Measurements from ENCODE around the gene MYCN.

The MYCN gene

DNA sequence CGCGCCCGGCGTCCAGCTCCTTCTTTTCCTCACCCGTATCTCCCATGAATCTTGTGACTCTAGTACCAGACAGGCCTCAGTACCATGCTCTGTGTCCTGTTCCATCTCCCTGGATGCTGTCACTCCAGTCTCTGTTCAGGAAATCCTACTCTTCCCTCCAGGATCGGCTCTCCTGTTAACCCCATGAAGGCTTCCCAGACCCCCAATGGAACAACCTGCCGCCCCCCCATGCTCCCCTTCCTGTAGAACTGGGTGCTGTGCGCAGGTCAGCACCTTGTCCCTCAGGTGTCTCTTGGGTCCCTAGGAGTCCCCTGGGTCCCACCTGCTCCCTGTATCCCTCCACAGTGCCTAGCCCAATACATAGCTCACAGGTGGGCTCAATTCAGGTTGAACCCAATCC is 41.3 kb downstream of the MYCN start:
- DNase-seq: no peak

DNA sequence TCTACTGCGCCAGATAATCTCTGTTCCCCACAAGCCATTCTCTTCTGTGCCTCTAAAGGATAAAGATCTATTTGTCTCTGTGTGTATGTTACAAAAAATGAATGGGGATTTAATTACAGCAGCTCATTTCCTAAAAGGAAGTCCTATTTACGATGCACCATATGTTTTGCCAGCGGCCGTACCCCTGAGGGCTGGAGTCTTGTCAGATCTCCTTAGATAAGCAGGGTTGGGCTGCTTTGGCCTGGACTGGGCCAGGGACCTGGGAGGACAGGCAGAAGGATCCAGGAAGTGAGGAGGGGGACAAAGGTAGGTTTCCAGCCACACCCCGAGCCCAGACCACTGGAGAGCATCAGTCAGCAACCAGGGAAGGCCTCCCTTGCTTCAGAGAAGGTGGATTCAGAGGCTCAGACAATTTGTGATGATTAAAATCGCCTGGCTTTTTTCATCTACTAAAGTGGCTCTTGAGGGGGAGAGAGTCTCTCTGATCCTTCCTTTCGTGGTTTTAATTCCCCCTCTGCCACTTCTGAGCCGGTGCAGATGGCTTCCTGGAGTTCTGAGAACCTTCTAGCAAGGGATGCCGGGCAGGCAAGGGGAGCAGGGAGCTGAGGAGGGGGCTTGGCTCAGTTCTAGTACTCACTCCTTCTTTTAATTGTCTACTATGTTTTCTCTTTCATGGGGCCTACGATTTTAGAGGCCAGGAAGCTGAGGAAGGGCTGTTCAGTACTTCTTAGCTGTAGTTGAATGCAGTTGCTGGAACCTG is 42.1 kb downstream of the MYCN start:
- DNase-seq: no peak

DNA sequence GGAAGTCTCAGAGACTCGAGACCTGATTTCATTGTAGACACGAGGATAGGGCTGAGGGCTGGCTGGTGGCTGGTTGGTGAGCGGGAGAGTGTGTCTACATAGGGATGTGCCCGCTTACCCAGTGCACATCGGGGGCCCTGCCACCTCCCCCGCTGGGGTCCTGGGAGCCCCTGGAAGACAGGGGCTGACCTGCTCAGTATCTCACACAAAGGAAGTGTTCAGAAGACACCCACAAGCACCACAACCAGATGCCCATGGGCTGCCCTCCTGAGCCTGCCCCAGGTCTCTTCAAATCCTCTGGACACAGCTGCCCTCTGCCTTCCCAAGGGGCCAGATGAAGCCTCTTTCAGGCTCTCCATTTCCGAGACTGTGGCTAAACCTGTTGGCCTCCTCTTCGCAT is 43.1 kb downstream of the MYCN start:
- no peak for DNase-seq

DNA sequence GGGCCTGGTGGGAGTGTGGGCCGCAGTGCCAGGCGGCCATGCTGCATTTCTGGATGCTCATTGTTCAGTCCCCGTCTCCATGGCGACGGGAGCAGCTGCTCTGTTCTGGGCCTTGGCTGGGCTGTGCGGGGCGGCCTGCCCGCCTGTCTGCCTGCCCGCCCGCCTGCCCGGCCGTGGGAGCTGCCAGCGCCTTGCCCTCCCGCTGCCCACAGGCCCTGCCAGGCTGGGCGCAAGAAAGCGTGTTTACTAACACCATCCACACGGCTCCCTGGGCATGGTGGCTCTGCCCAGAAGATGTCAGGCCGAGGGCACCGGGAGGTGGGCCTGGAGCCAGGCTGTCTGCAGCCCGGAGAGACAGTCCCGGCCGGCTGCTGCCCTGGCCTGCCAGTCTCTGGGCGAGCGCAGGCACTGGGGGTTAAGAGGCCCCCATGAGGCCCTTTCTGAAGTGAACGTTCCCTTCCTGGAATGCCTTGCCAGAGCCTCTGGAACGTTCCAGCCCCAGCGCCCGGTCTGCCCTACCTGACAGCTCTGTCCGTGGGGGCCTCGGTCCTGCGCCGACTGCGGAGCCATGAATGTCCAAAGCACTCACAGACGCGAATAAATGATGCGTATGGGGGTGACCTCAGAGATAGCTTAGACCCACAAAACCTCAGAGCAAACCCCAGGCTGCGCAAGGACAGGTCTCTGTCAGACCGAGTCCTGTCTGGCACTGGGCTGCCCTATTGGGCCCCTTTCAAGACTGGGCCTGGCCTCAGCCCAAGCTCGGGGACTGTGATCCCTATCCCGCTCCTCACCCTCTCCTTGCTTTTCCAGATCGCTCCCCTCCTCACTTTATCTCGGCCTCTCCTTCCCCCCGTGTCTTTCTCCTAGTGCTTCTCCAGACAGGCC is 44.3 kb downstream of the MYCN start:
- DNase-seq: no peak

DNA sequence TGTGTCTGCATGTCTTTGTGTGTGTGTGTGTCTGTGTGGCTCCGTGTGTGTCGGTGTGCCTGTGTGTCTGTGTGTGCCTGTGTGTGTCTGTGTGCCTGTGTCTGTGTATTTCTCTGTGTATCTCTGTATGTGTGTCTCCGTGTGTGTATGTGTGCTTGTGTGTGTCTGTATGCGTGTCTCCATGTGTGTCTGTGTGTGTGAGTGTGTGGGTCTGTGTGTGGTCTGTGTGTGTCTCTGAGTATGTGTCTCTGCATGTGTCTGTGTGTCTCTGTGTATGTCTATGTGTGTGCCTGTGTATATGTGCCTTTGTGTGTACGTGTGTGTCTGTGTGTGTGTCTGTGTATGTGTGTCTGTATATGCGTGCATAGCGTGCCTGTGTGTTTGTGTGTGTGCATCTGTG is 45.2 kb downstream of the MYCN start:
- DNase-seq: no peak

DNA sequence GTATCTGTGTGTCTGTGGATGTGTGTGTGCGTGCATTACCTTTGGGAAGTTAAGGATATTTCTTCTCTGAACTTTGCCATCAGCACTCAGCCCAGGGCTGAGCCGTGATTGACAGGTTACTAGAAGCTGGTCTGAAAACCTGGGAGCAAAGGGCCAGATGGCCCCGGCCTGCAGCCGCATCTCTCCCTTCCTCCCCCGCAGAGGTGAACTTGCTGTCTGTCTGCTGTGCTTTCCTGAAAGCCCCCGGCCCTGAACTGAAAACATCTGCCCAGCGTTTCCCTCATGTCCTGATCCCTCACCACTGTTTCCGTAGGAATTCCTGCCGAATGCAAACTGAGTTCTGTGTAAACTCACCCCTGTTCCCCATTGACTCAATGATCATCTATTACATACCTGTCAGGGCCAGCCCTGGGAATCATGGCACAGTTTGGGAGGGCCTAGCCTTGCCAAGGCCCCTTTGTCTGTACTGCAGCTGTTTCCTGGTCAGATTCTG is 45.8 kb downstream of the MYCN start:
- no peak for DNase-seq

DNA sequence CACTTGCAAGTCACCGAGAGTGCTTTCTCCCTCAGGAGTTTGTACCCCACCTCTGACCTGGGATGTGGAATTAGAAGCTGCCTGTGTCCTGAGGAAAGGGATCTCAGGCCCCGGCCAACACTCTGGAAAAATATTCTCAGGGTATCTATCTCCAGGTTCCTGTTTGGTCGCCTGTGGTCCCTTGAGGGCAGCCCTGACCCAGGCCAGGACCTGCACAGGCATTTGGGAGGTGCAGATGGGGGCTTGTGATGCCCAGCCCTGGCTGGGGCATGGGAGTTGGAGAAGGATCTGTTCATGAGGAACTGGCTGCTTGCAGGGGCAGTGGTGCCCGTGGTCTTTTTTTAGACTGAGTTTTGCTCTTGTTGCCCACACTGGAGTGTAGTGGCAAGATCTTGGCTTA is 46.3 kb downstream of the MYCN start:
- no peak for DNase-seq

DNA sequence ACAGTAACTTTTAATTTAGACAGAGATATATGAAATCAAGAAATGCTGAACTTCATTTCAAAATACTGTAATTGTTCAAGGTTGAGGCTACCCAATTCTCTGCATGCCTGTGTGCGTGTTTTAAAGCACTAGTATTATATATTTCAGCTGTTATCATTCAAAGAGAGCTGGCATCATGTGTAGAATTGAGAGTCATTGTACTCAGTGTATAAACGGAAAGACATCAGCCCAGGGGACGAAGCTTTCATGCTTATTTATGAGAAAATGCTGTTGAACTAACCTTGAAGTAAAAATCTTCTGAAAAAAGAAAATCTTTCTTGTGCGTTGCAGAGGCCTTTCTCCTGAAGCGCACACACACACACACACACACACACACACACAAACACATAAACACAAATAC is 48.4 kb downstream of the MYCN start:
- no peak for DNase-seq

DNA sequence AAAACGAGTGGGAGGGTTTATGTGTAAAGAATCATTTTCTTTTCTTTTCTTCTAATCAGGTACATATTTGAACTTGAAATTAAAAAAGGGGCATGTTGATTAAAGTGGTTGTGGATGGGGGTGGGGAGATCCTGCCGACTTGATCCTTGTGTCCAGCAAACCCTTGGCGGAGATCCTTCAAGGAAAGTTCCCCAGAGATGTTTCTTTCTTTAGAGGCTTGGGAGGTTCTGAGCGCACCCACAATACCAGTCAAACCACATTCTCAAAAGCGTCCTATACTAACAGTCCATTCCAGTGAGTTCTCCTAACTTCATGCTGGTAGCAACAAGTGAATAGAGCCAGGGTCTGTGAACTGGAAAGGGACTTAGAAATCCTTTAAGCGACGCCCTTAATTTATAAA is 49.2 kb downstream of the MYCN start:
- no peak for DNase-seq

DNA sequence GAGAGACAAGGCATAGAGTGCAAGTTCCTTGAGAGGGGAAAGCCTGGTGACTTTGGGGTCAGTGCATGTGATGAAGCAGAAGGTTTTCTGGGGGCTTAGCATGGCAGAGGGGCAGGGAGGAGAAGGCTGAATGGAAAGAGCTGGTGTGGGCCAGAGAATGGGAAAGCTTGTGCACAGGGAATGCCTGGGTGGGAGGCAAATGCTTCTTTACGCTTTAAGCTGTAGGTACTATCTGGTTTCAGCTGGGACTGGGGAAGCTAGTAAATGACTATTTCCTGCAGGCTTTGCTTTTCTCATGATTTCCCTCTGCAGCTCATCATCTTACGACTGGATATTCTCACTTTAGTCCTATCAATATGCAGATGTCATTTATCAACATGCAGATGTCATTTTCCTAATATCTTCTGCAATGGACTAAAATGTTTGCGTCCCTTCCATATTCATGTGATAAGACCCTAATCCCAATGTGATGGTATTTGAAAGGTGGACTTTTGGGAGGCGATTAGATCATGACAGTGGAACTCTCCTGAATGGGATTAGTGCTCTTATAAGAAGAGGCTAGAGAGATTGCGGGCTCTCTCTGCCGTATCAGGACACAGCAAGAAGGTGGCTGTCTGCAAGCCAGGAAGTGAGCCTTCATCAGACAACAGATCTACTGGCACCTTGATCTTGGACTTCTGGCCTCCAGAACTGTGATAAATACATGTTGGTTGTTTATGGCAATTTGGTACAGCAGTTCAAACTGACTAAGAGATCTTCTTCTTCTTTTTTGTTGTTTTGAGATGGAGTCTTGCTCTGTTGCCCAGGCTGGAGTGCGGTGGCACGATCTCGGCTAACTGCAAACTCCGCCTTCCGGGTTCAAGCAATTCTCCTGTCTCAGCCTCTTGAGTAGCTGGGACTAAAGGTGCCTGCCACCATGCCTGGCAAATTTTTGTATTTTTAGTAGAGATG is 50.1 kb downstream of the MYCN start:
- DNase-seq: no peak

DNA sequence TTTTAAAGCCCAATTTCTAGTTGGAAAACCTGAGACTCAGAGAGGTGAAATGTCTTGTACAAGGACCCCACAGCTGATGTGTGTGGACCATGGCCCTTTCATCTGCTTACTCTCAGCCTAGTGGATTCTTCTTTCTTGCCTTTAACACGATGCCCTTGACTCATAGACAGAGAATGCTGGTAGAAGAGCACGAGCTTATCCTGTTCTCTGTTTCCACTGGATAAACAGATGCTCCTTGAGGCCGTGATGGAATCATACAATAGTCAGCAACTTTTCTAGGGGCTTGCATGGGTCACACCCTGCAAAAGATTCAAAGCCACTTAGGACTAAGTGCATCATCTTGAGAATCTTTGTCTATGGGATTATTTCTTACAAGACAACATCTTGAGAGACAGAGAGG is 50.9 kb downstream of the MYCN start:
- no peak for DNase-seq

DNA sequence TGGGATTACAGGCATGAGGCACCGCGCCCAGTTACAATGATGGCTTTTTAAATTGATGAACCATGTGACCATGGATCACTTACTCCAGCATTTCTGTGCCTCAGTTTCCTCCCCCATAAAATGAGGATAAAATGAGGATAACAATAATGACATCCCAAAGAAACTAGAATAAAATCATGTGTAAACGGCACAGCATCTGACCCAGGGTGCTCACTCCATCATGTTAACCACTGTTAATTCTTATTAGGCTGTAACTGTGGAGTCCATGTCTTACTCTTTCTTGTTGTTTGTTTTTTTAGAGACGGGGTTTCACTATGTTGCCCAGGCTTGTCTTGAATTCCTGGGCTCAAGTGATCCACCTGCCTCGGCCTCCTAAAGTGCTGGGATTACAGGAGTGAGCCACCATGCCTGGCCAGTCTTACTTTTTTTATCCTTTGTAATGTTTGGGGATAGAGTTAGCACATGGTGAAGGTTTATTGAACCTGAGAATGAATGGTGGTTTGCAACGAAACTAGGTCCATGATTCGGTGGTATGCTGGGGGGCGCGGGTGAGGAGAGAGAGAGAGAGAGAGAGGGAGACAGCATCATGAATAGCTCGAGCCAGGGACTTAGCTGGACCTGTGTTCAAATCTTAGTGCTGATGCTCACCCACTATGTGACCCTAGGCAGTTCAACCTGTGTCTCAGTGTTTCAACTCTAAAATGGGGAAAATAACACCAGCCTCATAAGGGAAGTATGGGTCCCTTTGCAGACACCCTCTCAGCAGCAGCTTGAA is 52.3 kb downstream of the MYCN start:
- DNase-seq: no peak

DNA sequence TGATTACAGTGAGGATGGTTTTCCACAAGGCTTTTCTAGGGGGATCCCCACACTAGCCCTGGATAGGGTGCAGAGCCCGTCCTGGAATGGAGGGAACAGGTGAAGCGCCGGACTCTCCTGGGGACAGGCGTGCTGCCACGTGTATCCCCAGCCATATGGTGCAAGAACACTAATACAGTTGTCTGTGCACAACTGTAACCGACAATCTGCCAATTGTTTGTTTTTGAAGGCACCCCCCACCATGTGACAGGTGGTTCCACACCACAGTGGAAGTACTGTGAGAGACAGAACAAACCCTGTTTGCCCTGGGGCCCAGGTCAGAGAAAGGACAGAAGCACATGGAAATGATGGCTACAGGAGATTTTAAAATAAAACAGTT is 52.9 kb downstream of the MYCN start:
- no peak for DNase-seq

DNA sequence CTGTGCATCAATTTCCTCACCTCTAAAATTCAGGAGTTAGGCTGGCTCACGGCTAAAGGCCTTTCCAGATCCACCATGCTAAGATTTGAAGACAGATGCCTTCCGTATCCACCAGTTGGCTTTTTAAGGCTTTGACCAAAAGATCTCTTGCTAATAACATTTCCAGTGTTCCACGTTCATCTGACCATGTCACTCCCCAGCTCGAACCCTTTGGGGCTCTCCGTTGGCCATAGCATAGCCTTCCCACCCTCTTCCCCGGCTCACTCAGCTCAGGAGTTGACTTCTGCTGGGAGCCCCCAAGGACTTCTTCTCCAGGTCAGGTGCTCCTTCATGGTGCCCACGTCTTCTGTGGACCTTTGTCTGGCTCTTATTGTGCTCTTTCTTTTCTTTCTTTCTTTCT is 53.3 kb downstream of the MYCN start:
- DNase-seq: no peak

DNA sequence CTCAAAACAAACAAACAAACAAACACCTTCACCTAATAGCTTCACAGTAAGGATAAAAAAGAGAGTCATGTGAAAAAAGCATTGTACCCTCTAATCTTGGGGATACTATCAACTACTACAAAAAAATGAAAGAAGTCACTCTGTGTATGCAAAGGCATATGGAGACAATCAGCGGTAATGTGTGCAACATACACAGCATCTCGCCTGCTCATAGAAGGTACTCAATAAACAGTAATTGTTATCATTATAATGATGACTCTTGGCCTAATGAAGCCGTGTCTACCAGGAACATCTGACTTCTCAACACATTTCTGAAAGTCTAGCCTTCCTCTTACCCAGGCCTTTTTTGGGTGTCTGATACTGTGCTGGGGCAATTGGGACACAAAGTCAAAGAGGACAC is 55.3 kb downstream of the MYCN start:
- no peak for DNase-seq

All from CD4-positive, alpha-beta T cell treated with Interferon alpha-2 for 1 hour (primary cell).